ENCODE results near the gene GCC2. TPM values are rescaled to one million over a fixed set of nuclear protein-coding genes. Genes with fewer than 3 reads are reported as not detected.
A peak's percentile ranks its signal among the peaks of the same experiment; 100 is the strongest.

The GCC2 gene
- total and polyA plus RNA-seq, 9 of the 15 experiments (the other 6 are each of a cell fraction or from before 2014, with no cell fraction given) = 11.4 to 35.7 (median 19.9) TPM

GRCh38 chr2:108535357-108535631 is 86.3 kb downstream of the GCC2 start:
- H3K4me3 ChIP-seq = peak overlapping the region; percentile 86
- peaks cover 16% of the 10 kb centered on the region; the same call in 1 of the 2 replicates for H4K20me1 ChIP-seq (replicated peaks; ENCODE audit: control insufficient read depth, insufficient read depth, low read length)
- peaks cover 23 to 25% of the 10 kb centered on the region in 2 experiments for H3K4me1 ChIP-seq (replicated peaks in 1 of 2; ENCODE audit: control insufficient read depth in 2 of 2, insufficient read depth in 2 of 2, low read length in 2 of 2)
- no peaks in the 10 kb centered on the region for H3K9me1 ChIP-seq (ENCODE audit: control insufficient read depth, insufficient read depth, low read length)
- peaks cover 64% of the 10 kb centered on the region for H3K79me2 ChIP-seq (ENCODE audit: control insufficient read depth, insufficient read depth, low read length)
- no peak for ATAC-seq
- H3K9ac ChIP-seq (ENCODE audit: insufficient read depth in 1 of 2, low read depth in 2 of 2, low read length in 2 of 2) = peak overlapping the region; percentile 46 to 80; a peak in 3 of 4 replicates
- no TSS peak for BruUV-seq (replicated peaks)
- peaks cover 3% of the 10 kb centered on the region; the same call in 2 of the 3 replicates for H3K36me3 ChIP-seq (ENCODE audit: control insufficient read depth, insufficient read depth, low read length)
- H3K27ac ChIP-seq (ENCODE audit: extremely low read depth, low read depth, low read length) = peak overlapping the region; percentile 74; the same call in 2 of the 3 replicates
- POLR2A ChIA-PET = interaction anchor here (0.6 to 3.2 kb wide), 8 partner anchors 12 to 173 kb away, joined by 3 to 21 read pairs (median 4); no protein-coding TSS in a partner anchor
- TF ChIP-seq SIN3A (IDR thresholded peaks at IDR 0.05; ENCODE audit: borderline replicate concordance in 2 of 2, control insufficient read depth in 1 of 2, low read depth in 2 of 2, low read length in 2 of 2) (peak in 1 of 2 experiments; percentile 52; a peak in 1 of 4 replicates), HCFC1 (IDR thresholded peaks at IDR 0.05; ENCODE audit: low read depth, low read length) (no peak), RBM22 (IDR thresholded peaks at IDR 0.05; ENCODE audit: low read depth, low read length, poor library complexity, severe bottlenecking) (no peak), HES1 (IDR thresholded peaks at IDR 0.05; ENCODE audit: low read depth) (0 out of 2 replicates have a peak, but pooled peaks have one; percentile 7)
- H2AFZ ChIP-seq (ENCODE audit: low read depth, low read length) = 0 out of 2 replicates have a peak overlapping the region, but pooled peaks have one; percentile 13
- no peaks in the 10 kb centered on the region for H3K9me3 ChIP-seq (replicated peaks; ENCODE audit: control insufficient read depth, insufficient read depth, low read depth, low read length)
- DNase-seq (ENCODE audit: extremely low read depth in 1 of 4, low spot score in 3 of 4) = no peak
- in situ Hi-C loops (cut with MboI) (no loop called here), intact Hi-C loops (cut with micrococcal nuclease) (loop anchor here (1.0 to 5.0 kb wide), 2 partner anchors 52 to 86 kb away; partner anchors contain the start of gene GCC2)
- peak overlapping the region; percentile 88 for H3K4me2 ChIP-seq (ENCODE audit: insufficient read depth, low read length)
- 3% methylated on average over 9 of the region's 9 CpGs for WGBS (ENCODE audit: insufficient coverage, low coverage, missing lambda C conversion rate)
- CTCF ChIA-PET (ENCODE audit: low intra/inter-chr PET ratio) = no interaction called here
- no peaks in the 10 kb centered on the region for H3K27me3 ChIP-seq (ENCODE audit: control insufficient read depth in 2 of 2, insufficient read depth in 2 of 2, low read length in 2 of 2)
- FAIRE-seq = peak; percentile 66
